Measurements from ENCODE around the gene CELF1.

GRCh38 chr11:47449541-47449940, 103.4 kb downstream of the CELF1 start:
- TF ChIP-seq CTCF (conservative IDR thresholded peaks at IDR 0.05) = no peak
- no peak for TF ChIP-seq ZFX (IDR thresholded peaks at IDR 0.05)

Data from C4-2B (cell line).